CD4-positive, alpha-beta memory T cell (primary cell): Measurements from ENCODE around the gene PLCD3. TPM values are rescaled to one million over a fixed set of nuclear protein-coding genes. Genes with fewer than 3 reads are reported as not detected.

ENCODE experiments used
- CTCF ChIA-PET: fragments of 350-600 bp; sonication (Branson Sonifier 250); formaldehyde crosslinking; loops from one replicate; lab custom pipeline; 2021; ENCODE audit warnings: inconsistent platforms; ENCODE audit not compliant: partially characterized antibody; lab: Charles Lee
- POLR2A ChIA-PET: fragments of 350-600 bp; sonication (Branson Sonifier 250); formaldehyde crosslinking; loops from one replicate; lab custom pipeline; 2021; ENCODE audit not compliant: partially characterized antibody; lab: Charles Lee
- DNase-seq, 5 donors: peaks; one replicate each; pipeline versions ENCODE4 v3.0.0 to v3.0.0-alpha.2; 2020 to 2022; ENCODE audit warnings: mixed read lengths in 1 of 5
- H3K27ac ChIP-seq: one replicate; pipeline ENCODE4 v1.7.0; 2013; ENCODE audit warnings: low read depth, low read length
- H3K27me3 ChIP-seq: 2 replicates; pipeline ENCODE4 v1.7.0; 2013; ENCODE audit warnings: mild to moderate bottlenecking, low read length, moderate library complexity; ENCODE audit not compliant: insufficient read depth
- H3K36me3 ChIP-seq: 2 replicates; pipeline ENCODE4 v1.7.0; 2013; ENCODE audit warnings: mild to moderate bottlenecking, low read length, moderate library complexity; ENCODE audit not compliant: insufficient read depth
- H3K4me1 ChIP-seq: 2 replicates; pipeline ENCODE4 v1.7.0; 2013; ENCODE audit warnings: mild to moderate bottlenecking, low read length, moderate library complexity; ENCODE audit not compliant: insufficient read depth
- H3K4me3 ChIP-seq, 2 donors: one replicate each; pipeline ENCODE4 v1.7.0; 2013; ENCODE audit warnings: low read length in 2 of 2, mild to moderate bottlenecking in 1 of 2
- H3K9me3 ChIP-seq, 2 donors: one replicate each; pipeline ENCODE4 v1.7.0; 2013; ENCODE audit warnings: low read length in 2 of 2, control low read depth in 1 of 2; ENCODE audit not compliant: control insufficient read depth in 1 of 2
- H3K27ac Mint-ChIP-seq, 7 donors: one replicate each; pipeline ENCODE4 v1.8.0; 2020 to 2021; ENCODE audit warnings: mixed read lengths in 7 of 7, mild to moderate bottlenecking in 6 of 7, inconsistent platforms in 3 of 7, moderate library complexity in 3 of 7
- H3K27me3 Mint-ChIP-seq, 2 donors: one replicate each; pipeline ENCODE4 v1.8.0; 2020 to 2021; ENCODE audit warnings: mixed read lengths in 2 of 2
- H3K36me3 Mint-ChIP-seq, 2 donors: one replicate each; pipeline ENCODE4 v1.8.0; 2020 to 2021; ENCODE audit warnings: mixed read lengths in 2 of 2, inconsistent platforms in 1 of 2, mild to moderate bottlenecking in 1 of 2
- H3K4me1 Mint-ChIP-seq, 4 donors: one replicate each; pipeline ENCODE4 v1.8.0; 2020 to 2021; ENCODE audit warnings: mixed read lengths in 4 of 4, mild to moderate bottlenecking in 1 of 4
- H3K4me3 Mint-ChIP-seq, 8 donors: one replicate each; pipeline ENCODE4 v1.8.0; 2020 to 2021; ENCODE audit warnings: mixed read lengths in 8 of 8, mild to moderate bottlenecking in 7 of 8, moderate library complexity in 6 of 8, inconsistent platforms in 3 of 8
- H3K9me3 Mint-ChIP-seq, 8 donors: one replicate each; pipeline ENCODE4 v1.8.0; 2020 to 2021; ENCODE audit warnings: mixed read lengths in 8 of 8, mild to moderate bottlenecking in 5 of 8, inconsistent platforms in 3 of 8, moderate library complexity in 1 of 8
- intact Hi-C: fragments of 100-400 bp; cut with micrococcal nuclease; formaldehyde crosslinking; loops from one replicate; pipeline ENCODE4 v1.15.1; 2023
- polyA plus RNA-seq, 2 donors: library from polyadenylated mRNA; unstranded; fragments of 300-500 nt; fragmentation: Illumina TruSeq; gene quantifications; one replicate each; pipeline ENCODE4 v1.2.3, GENCODE V29; 2021
- total RNA-seq, 2 experiments: library from RNA; stranded (reverse); gene quantifications; one replicate each; pipeline ENCODE4 v1.2.3, GENCODE V29; 2021

PLCD3 gene
- total and polyA plus RNA-seq, 4 experiments from 2014 or later: 0.30 to 6.0 (median 2.3) TPM

DNA sequence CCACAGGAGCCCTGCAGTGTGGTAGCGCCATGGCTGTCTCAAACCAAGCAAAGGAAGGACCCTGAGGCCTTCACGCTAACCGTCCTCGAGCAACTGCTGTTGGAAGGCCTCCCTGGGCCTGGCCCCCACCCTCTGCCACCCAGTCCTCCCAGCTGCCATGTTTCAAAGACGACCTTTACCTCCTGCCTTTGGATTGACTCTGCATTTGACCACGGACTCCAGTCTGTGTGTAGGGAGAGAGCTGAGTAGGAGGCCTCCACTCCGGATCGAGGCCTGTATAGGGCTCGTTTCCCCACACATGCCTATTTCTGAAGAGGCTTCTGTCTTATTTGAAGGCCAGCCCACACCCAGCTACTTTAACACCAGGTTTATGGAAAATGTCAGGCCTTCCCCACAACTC, 24.3 kb downstream of the PLCD3 start:
- Mint-ChIP-seq H3K36me3 (peaks cover 24 to 54% of the 10 kb centered on the region in 2 donors), H3K27ac (peak overlapping the region in 1 of 7 donors; percentile 23)
- H3K36me3 ChIP-seq: peaks cover 43% of the 10 kb centered on the region

GRCh38 chr17:45107293-45108010, 24.9 kb downstream of the PLCD3 start:
- ChIA-PET CTCF (no interaction called here), POLR2A (no interaction called here)
- Mint-ChIP-seq H3K4me3 (no peak overlapping the region), H3K9me3 (no peaks in the 10 kb centered on the region), H3K4me1 (no peaks in the 10 kb centered on the region), H3K36me3 (peaks cover 29 to 59% of the 10 kb centered on the region in 2 donors), H3K27me3 (no peaks in the 10 kb centered on the region), H3K27ac (no peak overlapping the region)
- H3K4me1 ChIP-seq: no peaks in the 10 kb centered on the region
- H3K9me3 ChIP-seq: no peaks in the 10 kb centered on the region
- peaks cover 49% of the 10 kb centered on the region for H3K36me3 ChIP-seq
- H3K4me3 ChIP-seq: no peak overlapping the region
- DNase-seq: no peak
- intact Hi-C loops: no loop called here
- H3K27me3 ChIP-seq: no peaks in the 10 kb centered on the region
- no peak overlapping the region for H3K27ac ChIP-seq

More for the DNA sequence above, 24.3 kb downstream of the PLCD3 start:
- Histone ChIP-seq H3K4me1 (no peaks in the 10 kb centered on the region), H3K9me3 (no peaks in the 10 kb centered on the region), H3K4me3 (no peak overlapping the region), H3K27me3 (no peaks in the 10 kb centered on the region), H3K27ac (no peak overlapping the region)
- H3K9me3 Mint-ChIP-seq: no peaks in the 10 kb centered on the region
- no peaks in the 10 kb centered on the region for H3K27me3 Mint-ChIP-seq
- no peak overlapping the region for H3K4me3 Mint-ChIP-seq
- no peaks in the 10 kb centered on the region for H3K4me1 Mint-ChIP-seq
- ChIA-PET POLR2A (no interaction called here), CTCF (no interaction called here)
- DNase-seq: no peak
- intact Hi-C loops: no loop called here

DNA sequence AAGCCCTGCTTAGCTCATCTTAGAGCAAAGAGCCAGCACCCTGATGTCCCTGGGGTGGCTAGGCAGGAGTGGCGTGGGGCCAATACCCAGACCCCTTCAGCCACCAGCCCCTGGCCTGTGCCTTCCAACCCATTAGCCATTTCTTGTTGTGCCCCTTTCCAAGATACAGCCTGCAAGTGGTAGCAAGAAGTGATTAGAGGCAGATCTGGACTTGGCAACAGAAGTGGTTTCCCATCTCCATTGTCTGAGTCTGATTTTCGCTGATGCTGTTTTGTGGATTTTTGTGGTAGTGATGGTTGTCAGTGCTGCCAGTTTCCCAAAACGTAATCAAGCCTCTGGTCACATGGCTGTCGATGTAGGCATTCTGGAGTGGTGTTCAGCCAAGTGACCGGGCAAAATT, 25.7 kb downstream of the PLCD3 start:
- intact Hi-C loops: no loop called here
- no peaks in the 10 kb centered on the region for H3K4me1 ChIP-seq
- Mint-ChIP-seq H3K27me3 (no peaks in the 10 kb centered on the region), H3K9me3 (no peaks in the 10 kb centered on the region), H3K4me1 (no peaks in the 10 kb centered on the region), H3K27ac (no peak overlapping the region), H3K36me3 (peaks cover 37 to 68% of the 10 kb centered on the region in 2 donors), H3K4me3 (no peak overlapping the region)
- peaks cover 58% of the 10 kb centered on the region for H3K36me3 ChIP-seq
- DNase-seq: no peak
- no peak overlapping the region for H3K4me3 ChIP-seq
- no peaks in the 10 kb centered on the region for H3K27me3 ChIP-seq
- ChIA-PET POLR2A (no interaction called here), CTCF (no interaction called here)
- H3K27ac ChIP-seq: no peak overlapping the region
- H3K9me3 ChIP-seq: no peaks in the 10 kb centered on the region

- ChIA-PET POLR2A (no interaction called here), CTCF (no interaction called here)
- no peaks in the 10 kb centered on the region for H3K27me3 Mint-ChIP-seq
- intact Hi-C loops: no loop called here
- H3K27ac Mint-ChIP-seq: no peak overlapping the region
- Histone ChIP-seq H3K36me3 (peaks cover 59% of the 10 kb centered on the region), H3K27ac (no peak overlapping the region), H3K27me3 (no peaks in the 10 kb centered on the region), H3K9me3 (no peaks in the 10 kb centered on the region), H3K4me3 (no peak overlapping the region), H3K4me1 (no peaks in the 10 kb centered on the region)
- H3K9me3 Mint-ChIP-seq: no peaks in the 10 kb centered on the region
- H3K36me3 Mint-ChIP-seq: peaks cover 38 to 68% of the 10 kb centered on the region in 2 donors
- DNase-seq: no peak
- no peak overlapping the region for H3K4me3 Mint-ChIP-seq
- no peaks in the 10 kb centered on the region for H3K4me1 Mint-ChIP-seq
These were observed 26.2 kb downstream of the PLCD3 start for GRCh38 chr17:45106096-45106495.

DNA sequence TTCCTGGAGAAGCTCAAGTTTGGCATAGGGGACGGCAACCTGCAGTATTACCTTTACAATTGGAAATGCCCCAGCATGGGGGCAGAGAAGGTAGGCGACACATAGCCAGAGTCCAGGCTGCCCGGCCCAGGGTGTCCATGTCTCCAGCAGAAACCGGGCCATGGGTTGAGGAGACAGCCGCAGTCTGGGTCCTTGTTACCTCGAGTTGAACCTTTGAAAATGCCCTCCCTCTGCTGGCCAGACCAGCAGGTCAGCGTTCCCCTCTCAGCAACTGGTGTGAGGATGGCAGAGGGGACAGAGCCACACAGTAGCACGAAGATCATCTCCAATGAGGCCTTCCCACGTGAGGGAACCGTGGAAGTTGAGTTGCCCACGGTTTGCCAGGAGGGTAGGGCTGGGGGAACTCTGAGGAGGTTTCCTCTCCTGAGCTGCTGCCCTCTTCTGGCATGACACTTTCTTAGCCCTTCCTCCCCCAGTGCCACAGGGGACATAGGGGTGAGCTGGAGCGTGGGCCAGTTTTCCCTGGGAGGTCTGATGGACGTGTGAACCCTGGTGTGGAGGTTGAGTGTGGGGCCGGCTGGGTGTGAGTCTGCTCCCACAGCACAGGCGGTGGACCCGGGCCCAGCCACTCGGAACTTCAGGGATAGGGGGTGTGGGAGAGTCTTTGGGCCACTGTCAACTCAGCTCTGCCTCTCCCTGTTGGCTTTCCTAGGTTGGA, 27.2 kb downstream of the PLCD3 start:
- H3K9me3 ChIP-seq: no peaks in the 10 kb centered on the region
- no peaks in the 10 kb centered on the region for H3K27me3 ChIP-seq
- H3K4me1 ChIP-seq: no peaks in the 10 kb centered on the region
- CTCF ChIA-PET: interaction anchor here (1.1 kb wide), 1 partner anchor 326 kb away, joined by 3 read pairs; no protein-coding TSS in a partner anchor
- Mint-ChIP-seq H3K4me3 (no peak overlapping the region), H3K27me3 (no peaks in the 10 kb centered on the region), H3K9me3 (no peaks in the 10 kb centered on the region), H3K4me1 (no peaks in the 10 kb centered on the region), H3K27ac (no peak overlapping the region), H3K36me3 (peaks cover 38 to 68% of the 10 kb centered on the region in 2 donors)
- DNase-seq: no peak
- no peak overlapping the region for H3K27ac ChIP-seq
- peaks cover 59% of the 10 kb centered on the region for H3K36me3 ChIP-seq
- POLR2A ChIA-PET: no interaction called here
- H3K4me3 ChIP-seq: no peak overlapping the region
- intact Hi-C loops: no loop called here

- Mint-ChIP-seq H3K4me3 (no peak overlapping the region), H3K4me1 (no peaks in the 10 kb centered on the region), H3K9me3 (no peaks in the 10 kb centered on the region), H3K27ac (peak overlapping the region in 1 of 7 donors; percentile 62), H3K27me3 (no peaks in the 10 kb centered on the region), H3K36me3 (peaks cover 38 to 70% of the 10 kb centered on the region in 2 donors)
- intact Hi-C loops: no loop called here
- H3K27me3 ChIP-seq: no peaks in the 10 kb centered on the region
- no peaks in the 10 kb centered on the region for H3K4me1 ChIP-seq
- no peak overlapping the region for H3K27ac ChIP-seq
- ChIA-PET CTCF (interaction anchor here (1.1 kb wide), 1 partner anchor 325 kb away, joined by 3 read pairs; no protein-coding TSS in a partner anchor), POLR2A (no interaction called here)
- DNase-seq: no peak
- no peaks in the 10 kb centered on the region for H3K9me3 ChIP-seq
- H3K4me3 ChIP-seq: no peak overlapping the region
- H3K36me3 ChIP-seq: peaks cover 64% of the 10 kb centered on the region
These were observed 27.8 kb downstream of the PLCD3 start for GRCh38 chr17:45104497-45104896.

- H3K4me1 Mint-ChIP-seq: no peaks in the 10 kb centered on the region
- Histone ChIP-seq H3K4me3 (no peak overlapping the region), H3K9me3 (no peaks in the 10 kb centered on the region), H3K4me1 (no peaks in the 10 kb centered on the region), H3K27me3 (no peaks in the 10 kb centered on the region), H3K27ac (no peak overlapping the region), H3K36me3 (peaks cover 69% of the 10 kb centered on the region)
- ChIA-PET CTCF (interaction anchor here (1.1 to 1.5 kb wide), 2 partner anchors 31 to 325 kb away, joined by 3 to 4 read pairs; partner anchors contain the start of gene ACBD4), POLR2A (no interaction called here)
- H3K36me3 Mint-ChIP-seq: peaks cover 42 to 73% of the 10 kb centered on the region in 2 donors
- no peaks in the 10 kb centered on the region for H3K27me3 Mint-ChIP-seq
- no peaks in the 10 kb centered on the region for H3K9me3 Mint-ChIP-seq
- H3K27ac Mint-ChIP-seq: no peak overlapping the region
- no peak overlapping the region for H3K4me3 Mint-ChIP-seq
- DNase-seq: no peak
- intact Hi-C loops: no loop called here
These were observed 28.3 kb downstream of the PLCD3 start for GRCh38 chr17:45104029-45104428.
